Measurements from ENCODE around the gene NKG7.
"Not testable (repeated sequence)": the region's sequence is repeated elsewhere in the genome, so short reads cannot be mapped to it uniquely, and the experiment has no call there.

- not testable (repeated sequence) for TF ChIP-seq POLR2AphosphoS5, EP300 (IDR thresholded peaks at IDR 0.05)
- TF ChIP-seq, protein P1, sequence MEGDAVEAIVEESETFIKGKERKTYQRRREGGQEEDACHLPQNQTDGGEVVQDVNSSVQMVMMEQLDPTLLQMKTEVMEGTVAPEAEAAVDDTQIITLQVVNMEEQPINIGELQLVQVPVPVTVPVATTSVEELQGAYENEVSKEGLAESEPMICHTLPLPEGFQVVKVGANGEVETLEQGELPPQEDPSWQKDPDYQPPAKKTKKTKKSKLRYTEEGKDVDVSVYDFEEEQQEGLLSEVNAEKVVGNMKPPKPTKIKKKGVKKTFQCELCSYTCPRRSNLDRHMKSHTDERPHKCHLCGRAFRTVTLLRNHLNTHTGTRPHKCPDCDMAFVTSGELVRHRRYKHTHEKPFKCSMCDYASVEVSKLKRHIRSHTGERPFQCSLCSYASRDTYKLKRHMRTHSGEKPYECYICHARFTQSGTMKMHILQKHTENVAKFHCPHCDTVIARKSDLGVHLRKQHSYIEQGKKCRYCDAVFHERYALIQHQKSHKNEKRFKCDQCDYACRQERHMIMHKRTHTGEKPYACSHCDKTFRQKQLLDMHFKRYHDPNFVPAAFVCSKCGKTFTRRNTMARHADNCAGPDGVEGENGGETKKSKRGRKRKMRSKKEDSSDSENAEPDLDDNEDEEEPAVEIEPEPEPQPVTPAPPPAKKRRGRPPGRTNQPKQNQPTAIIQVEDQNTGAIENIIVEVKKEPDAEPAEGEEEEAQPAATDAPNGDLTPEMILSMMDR (IDR thresholded peaks at IDR 0.05), result not testable (repeated sequence)
Observed at GRCh38 chr19:51397453-51397852, 25.0 kb upstream of the NKG7 start.
